WTC11 (cell line): Measurements from ENCODE around the gene CSK. TPM values are rescaled to one million over a fixed set of nuclear protein-coding genes. Genes with fewer than 3 reads are reported as not detected.

Source experiments
- ATAC-seq: fragments of 200-7000 bp; cut with Tn5 transposase; 2 replicates; pipeline ENCODE4 v1.10.0; 2021; ENCODE audit warnings: mild to moderate bottlenecking, moderate library complexity
- CTCF ChIA-PET: fragments of 300-600 bp; sonication (Branson Sonifier 250); formaldehyde crosslinking; loops from one replicate; lab custom pipeline; 2021; ENCODE audit warnings: antibody characterized with exemption; lab: Charles Lee
- POLR2A ChIA-PET: fragments of 350-600 bp; sonication (Branson Sonifier 250); formaldehyde crosslinking; loops from one replicate; lab custom pipeline; 2021; ENCODE audit warnings: antibody characterized with exemption; lab: Charles Lee
- DNase-seq: peaks from one replicate; pipeline ENCODE4 v3.0.0; 2021; ENCODE audit warnings: low spot score
- H3K27ac Mint-ChIP-seq: 2 replicates; pipeline ENCODE4 v1.8.0; 2021; ENCODE audit warnings: mixed read lengths
- H3K27me3 Mint-ChIP-seq: 2 replicates; pipeline ENCODE4 v1.8.0; 2021; ENCODE audit warnings: low read depth, mild to moderate bottlenecking, moderate library complexity, mixed read lengths
- H3K36me3 Mint-ChIP-seq: 2 replicates; pipeline ENCODE4 v1.8.0; 2021; ENCODE audit warnings: mixed read lengths
- H3K4me1 Mint-ChIP-seq: 2 replicates; pipeline ENCODE4 v1.8.0; 2022; ENCODE audit warnings: mixed read lengths
- H3K4me3 Mint-ChIP-seq: 2 replicates; pipeline ENCODE4 v1.8.0; 2021; ENCODE audit warnings: mild to moderate bottlenecking, moderate library complexity, mixed read lengths
- H3K9me3 Mint-ChIP-seq: 2 replicates; pipeline ENCODE4 v1.8.0; 2021; ENCODE audit warnings: mixed read lengths
- CREM ChIP-seq: sonication (generic); formaldehyde crosslinking; IDR thresholded peaks from 2 replicates; pipeline ENCODE4 v1.8.1; 2022; ENCODE audit warnings: mild to moderate bottlenecking, missing genetic modification reagents, moderate library complexity
- ETV6 ChIP-seq: sonication (generic); formaldehyde crosslinking; IDR thresholded peaks from 2 replicates; pipeline ENCODE4 v1.8.1; 2022; ENCODE audit warnings: mild to moderate bottlenecking, missing genetic modification reagents
- FOXP1 ChIP-seq: sonication (generic); formaldehyde crosslinking; IDR thresholded peaks from 2 replicates; pipeline ENCODE4 v1.8.0; 2022; ENCODE audit warnings: missing genetic modification reagents, mild to moderate bottlenecking, moderate library complexity, borderline replicate concordance
- GABPB1 ChIP-seq: sonication (generic); formaldehyde crosslinking; IDR thresholded peaks from 2 replicates; pipeline ENCODE4 v1.8.1; 2023; ENCODE audit warnings: mild to moderate bottlenecking, missing genetic modification reagents
- GTF2I ChIP-seq: fragments of 250-450 bp; sonication (Bioruptor Pico); conservative IDR thresholded peaks from 2 replicates; pipeline ENCODE4 v1.4.0; 2021; ENCODE audit warnings: mild to moderate bottlenecking
- IRF2 ChIP-seq: sonication (generic); formaldehyde crosslinking; IDR thresholded peaks from 2 replicates; pipeline ENCODE4 v1.8.0; 2022; ENCODE audit warnings: low read depth, missing genetic modification reagents, borderline replicate concordance
- KAT7 ChIP-seq: sonication (generic); formaldehyde crosslinking; IDR thresholded peaks from 2 replicates; pipeline ENCODE4 v1.8.1; 2023; ENCODE audit warnings: missing genetic modification reagents, mild to moderate bottlenecking, borderline replicate concordance
- MYBL2 ChIP-seq: sonication (generic); formaldehyde crosslinking; IDR thresholded peaks from 2 replicates; pipeline ENCODE4 v1.8.1; 2023; ENCODE audit warnings: mild to moderate bottlenecking, moderate library complexity, missing genetic modification reagents
- NFE2L1 ChIP-seq: sonication (generic); formaldehyde crosslinking; IDR thresholded peaks from 2 replicates; pipeline ENCODE4 v1.8.1; 2023; ENCODE audit warnings: missing genetic modification reagents
- NR1H2 ChIP-seq: sonication (generic); formaldehyde crosslinking; IDR thresholded peaks from 2 replicates; pipeline ENCODE4 v1.9.0; 2021; ENCODE audit warnings: mild to moderate bottlenecking, moderate library complexity, missing genetic modification reagents
- PRRX2 ChIP-seq: fragments of 250-450 bp; sonication (Bioruptor Pico); IDR thresholded peaks from 2 replicates; pipeline ENCODE4 v1.8.0; 2021; ENCODE audit warnings: mild to moderate bottlenecking
- SOX15 ChIP-seq: fragments of 250-450 bp; sonication (Bioruptor Pico); IDR thresholded peaks from 2 replicates; pipeline ENCODE4 v1.9.0; 2021; ENCODE audit warnings: mild to moderate bottlenecking
- STAT6 ChIP-seq: sonication (generic); formaldehyde crosslinking; conservative IDR thresholded peaks from 2 replicates; pipeline ENCODE4 v1.8.1; 2023; ENCODE audit warnings: mild to moderate bottlenecking, low read depth, missing genetic modification reagents, moderate library complexity
- ZNF232 ChIP-seq: sonication (generic); formaldehyde crosslinking; IDR thresholded peaks from 2 replicates; pipeline ENCODE4 v1.8.0; 2022; ENCODE audit warnings: mild to moderate bottlenecking, missing genetic modification reagents
- ZNF263 ChIP-seq: sonication (generic); formaldehyde crosslinking; IDR thresholded peaks from 2 replicates; pipeline ENCODE4 v1.8.1; 2022; ENCODE audit warnings: low read depth, mild to moderate bottlenecking, moderate library complexity, missing genetic modification reagents
- ZNF423 ChIP-seq: fragments of 250-450 bp; sonication (Bioruptor Pico); IDR thresholded peaks from 2 replicates; pipeline ENCODE4 v2.1.2; 2022; ENCODE audit warnings: mild to moderate bottlenecking, moderate library complexity
- total RNA-seq: library from RNA; stranded (reverse); gene quantifications from 3 replicates; pipeline ENCODE4 v1.2.3, GENCODE V29; 2021
- TF ChIP-seq, protein P1 (sequence below): sonication (generic); formaldehyde crosslinking; IDR thresholded peaks from 2 replicates; pipeline ENCODE4 v1.8.1; 2022; ENCODE audit warnings: mild to moderate bottlenecking, moderate library complexity, missing genetic modification reagents
- TF ChIP-seq, protein P2 (sequence below): sonication (generic); formaldehyde crosslinking; IDR thresholded peaks from 2 replicates; pipeline ENCODE4 v1.8.1; 2022; ENCODE audit warnings: missing genetic modification reagents, borderline replicate concordance
- TF ChIP-seq, protein P3 (sequence below): sonication (generic); formaldehyde crosslinking; IDR thresholded peaks from 2 replicates; pipeline ENCODE4 v1.8.1; 2022; ENCODE audit warnings: low read depth, mild to moderate bottlenecking, moderate library complexity, missing genetic modification reagents, borderline replicate concordance
- TF ChIP-seq, protein P4 (sequence below): sonication (generic); formaldehyde crosslinking; IDR thresholded peaks from 2 replicates; pipeline ENCODE4 v1.8.0; 2022; ENCODE audit warnings: mild to moderate bottlenecking, missing genetic modification reagents
- TF ChIP-seq, protein P5 (sequence below): fragments of 250-450 bp; sonication (Bioruptor Pico); IDR thresholded peaks from 2 replicates; pipeline ENCODE4 v1.8.0; 2021; ENCODE audit warnings: mild to moderate bottlenecking
- TF ChIP-seq, protein P6 (sequence below): sonication (generic); formaldehyde crosslinking; IDR thresholded peaks from 2 replicates; pipeline ENCODE4 v1.8.1; 2023; ENCODE audit warnings: mild to moderate bottlenecking, missing genetic modification reagents, moderate library complexity
- TF ChIP-seq, protein P7 (sequence below): fragments of 250-450 bp; sonication (Bioruptor Pico); IDR thresholded peaks from 2 replicates; pipeline ENCODE4 v1.9.0; 2021; ENCODE audit warnings: mild to moderate bottlenecking

Gene CSK
- total RNA-seq, 1 experiment from 2014 or later, result 55.1 TPM

DNA sequence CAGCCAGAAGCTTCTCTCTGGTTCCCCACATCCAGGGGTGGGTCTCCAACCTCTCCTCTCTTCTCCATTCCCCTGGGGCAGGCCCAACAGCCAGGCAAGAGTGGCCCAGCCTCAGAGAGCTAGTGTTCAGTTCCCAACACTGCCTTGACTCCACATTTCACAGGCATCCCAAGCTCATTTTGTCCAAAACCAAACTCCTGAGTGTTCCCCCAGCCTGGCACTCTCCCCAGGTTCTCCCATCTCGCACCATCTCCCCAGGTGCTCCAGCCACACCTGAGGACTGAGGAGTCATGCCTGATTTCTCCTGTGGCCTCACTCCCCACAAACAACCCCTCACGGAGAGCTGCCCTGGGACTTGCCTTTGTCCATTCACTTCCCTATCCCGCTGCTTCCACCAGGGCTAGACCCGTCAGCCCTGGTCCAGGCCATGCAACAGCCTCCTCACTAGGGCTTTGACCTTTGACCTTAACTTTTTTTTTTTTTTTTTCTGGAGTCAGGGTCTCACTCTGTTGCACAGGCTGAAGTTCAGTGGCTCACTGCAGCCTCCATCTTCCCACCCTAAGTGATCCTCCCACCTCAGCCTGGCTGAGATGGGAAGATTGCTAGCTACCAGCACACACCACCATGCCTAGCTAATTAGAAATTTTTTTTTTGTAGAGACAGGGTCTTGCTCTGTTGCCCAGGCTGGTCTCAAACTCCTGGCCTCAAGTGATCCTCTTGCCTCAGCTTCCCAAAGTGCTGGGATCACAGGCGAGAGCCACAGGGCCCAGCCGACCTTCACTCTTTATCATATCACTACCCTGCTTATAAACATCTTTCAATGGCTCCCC, 3.9 kb upstream of the CSK start:
- ATAC-seq (no peak), DNase-seq (no peak)
- H3K4me1 Mint-ChIP-seq, result peaks cover 49% of the 10 kb centered on the region
- TF ChIP-seq, protein P1, sequence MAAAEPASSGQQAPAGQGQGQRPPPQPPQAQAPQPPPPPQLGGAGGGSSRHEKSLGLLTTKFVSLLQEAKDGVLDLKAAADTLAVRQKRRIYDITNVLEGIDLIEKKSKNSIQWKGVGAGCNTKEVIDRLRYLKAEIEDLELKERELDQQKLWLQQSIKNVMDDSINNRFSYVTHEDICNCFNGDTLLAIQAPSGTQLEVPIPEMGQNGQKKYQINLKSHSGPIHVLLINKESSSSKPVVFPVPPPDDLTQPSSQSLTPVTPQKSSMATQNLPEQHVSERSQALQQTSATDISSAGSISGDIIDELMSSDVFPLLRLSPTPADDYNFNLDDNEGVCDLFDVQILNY (CRISPR knock-in tag), result no peak
- no peak for TF ChIP-seq ZNF423 (CRISPR knock-in tag)
- TF ChIP-seq, protein P2, sequence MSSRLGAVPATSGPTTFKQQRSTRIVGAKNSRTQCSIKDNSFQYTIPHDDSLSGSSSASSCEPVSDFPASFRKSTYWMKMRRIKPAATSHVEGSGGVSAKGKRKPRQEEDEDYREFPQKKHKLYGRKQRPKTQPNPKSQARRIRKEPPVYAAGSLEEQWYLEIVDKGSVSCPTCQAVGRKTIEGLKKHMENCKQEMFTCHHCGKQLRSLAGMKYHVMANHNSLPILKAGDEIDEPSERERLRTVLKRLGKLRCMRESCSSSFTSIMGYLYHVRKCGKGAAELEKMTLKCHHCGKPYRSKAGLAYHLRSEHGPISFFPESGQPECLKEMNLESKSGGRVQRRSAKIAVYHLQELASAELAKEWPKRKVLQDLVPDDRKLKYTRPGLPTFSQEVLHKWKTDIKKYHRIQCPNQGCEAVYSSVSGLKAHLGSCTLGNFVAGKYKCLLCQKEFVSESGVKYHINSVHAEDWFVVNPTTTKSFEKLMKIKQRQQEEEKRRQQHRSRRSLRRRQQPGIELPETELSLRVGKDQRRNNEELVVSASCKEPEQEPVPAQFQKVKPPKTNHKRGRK (CRISPR knock-in tag), result no peak
- no peak for TF ChIP-seq ZNF232 (CRISPR knock-in tag)
- TF ChIP-seq IRF2 (CRISPR knock-in tag), result no peak
- TF ChIP-seq, protein P3, sequence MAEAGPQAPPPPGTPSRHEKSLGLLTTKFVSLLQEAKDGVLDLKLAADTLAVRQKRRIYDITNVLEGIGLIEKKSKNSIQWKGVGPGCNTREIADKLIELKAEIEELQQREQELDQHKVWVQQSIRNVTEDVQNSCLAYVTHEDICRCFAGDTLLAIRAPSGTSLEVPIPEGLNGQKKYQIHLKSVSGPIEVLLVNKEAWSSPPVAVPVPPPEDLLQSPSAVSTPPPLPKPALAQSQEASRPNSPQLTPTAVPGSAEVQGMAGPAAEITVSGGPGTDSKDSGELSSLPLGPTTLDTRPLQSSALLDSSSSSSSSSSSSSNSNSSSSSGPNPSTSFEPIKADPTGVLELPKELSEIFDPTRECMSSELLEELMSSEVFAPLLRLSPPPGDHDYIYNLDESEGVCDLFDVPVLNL (CRISPR knock-in tag), result no peak
- TF ChIP-seq, protein P4, sequence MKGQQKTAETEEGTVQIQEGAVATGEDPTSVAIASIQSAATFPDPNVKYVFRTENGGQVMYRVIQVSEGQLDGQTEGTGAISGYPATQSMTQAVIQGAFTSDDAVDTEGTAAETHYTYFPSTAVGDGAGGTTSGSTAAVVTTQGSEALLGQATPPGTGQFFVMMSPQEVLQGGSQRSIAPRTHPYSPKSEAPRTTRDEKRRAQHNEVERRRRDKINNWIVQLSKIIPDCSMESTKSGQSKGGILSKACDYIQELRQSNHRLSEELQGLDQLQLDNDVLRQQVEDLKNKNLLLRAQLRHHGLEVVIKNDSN (CRISPR knock-in tag), result no peak
- TF ChIP-seq GABPB1, result no peak
- TF ChIP-seq SOX15 (CRISPR knock-in tag), result no peak
- TF ChIP-seq KAT7, result no peak
- no peak for TF ChIP-seq NFE2L1 (CRISPR knock-in tag)
- no peak for TF ChIP-seq PRRX2
- no peak for TF ChIP-seq GTF2I (CRISPR knock-in tag)
- TF ChIP-seq, protein P5, sequence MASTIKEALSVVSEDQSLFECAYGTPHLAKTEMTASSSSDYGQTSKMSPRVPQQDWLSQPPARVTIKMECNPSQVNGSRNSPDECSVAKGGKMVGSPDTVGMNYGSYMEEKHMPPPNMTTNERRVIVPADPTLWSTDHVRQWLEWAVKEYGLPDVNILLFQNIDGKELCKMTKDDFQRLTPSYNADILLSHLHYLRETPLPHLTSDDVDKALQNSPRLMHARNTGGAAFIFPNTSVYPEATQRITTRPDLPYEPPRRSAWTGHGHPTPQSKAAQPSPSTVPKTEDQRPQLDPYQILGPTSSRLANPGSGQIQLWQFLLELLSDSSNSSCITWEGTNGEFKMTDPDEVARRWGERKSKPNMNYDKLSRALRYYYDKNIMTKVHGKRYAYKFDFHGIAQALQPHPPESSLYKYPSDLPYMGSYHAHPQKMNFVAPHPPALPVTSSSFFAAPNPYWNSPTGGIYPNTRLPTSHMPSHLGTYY (CRISPR knock-in tag), result no peak
- TF ChIP-seq, protein P6, sequence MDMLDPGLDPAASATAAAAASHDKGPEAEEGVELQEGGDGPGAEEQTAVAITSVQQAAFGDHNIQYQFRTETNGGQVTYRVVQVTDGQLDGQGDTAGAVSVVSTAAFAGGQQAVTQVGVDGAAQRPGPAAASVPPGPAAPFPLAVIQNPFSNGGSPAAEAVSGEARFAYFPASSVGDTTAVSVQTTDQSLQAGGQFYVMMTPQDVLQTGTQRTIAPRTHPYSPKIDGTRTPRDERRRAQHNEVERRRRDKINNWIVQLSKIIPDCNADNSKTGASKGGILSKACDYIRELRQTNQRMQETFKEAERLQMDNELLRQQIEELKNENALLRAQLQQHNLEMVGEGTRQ (CRISPR knock-in tag), result no peak
- TF ChIP-seq ZNF263 (CRISPR knock-in tag), result no peak
- no peak for TF ChIP-seq ETV6 (CRISPR knock-in tag)
- no peak for TF ChIP-seq NR1H2
- ChIA-PET CTCF (interaction anchor here (0.7 to 14.8 kb wide), 14 partner anchors 4 to 172 kb away, joined by 3 to 360 read pairs (median 6); partner anchors contain the start of genes CPLX3, CSK and SCAMP2), POLR2A (interaction anchor here (0.7 to 1.5 kb wide), 3 partner anchors 10 to 773 kb away, joined by 4 to 9 read pairs (median 4); no protein-coding TSS in a partner anchor)
- no peak overlapping the region for H3K27ac Mint-ChIP-seq
- H3K36me3 Mint-ChIP-seq, result no peaks in the 10 kb centered on the region
- no peaks in the 10 kb centered on the region for H3K9me3 Mint-ChIP-seq
- peaks cover 27% of the 10 kb centered on the region for H3K27me3 Mint-ChIP-seq
- H3K4me3 Mint-ChIP-seq, result no peak overlapping the region

DNA sequence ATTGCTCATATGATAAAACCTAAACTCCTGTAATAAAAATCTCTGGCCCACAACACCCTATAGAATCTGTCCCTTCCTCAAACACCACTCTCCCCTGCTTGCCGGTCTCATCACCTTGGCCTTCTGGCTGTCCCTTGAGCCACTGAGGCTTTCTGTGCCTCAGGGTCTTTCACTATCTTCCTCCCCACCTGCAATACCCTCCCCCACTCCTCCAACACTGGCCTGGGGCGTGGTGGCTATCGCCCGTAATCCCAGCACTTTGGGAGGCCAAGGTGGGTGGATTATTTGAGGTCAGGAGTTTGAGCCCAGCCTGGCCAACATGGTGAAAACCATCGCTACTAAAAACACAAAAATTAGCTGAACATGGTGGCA, 3.3 kb upstream of the CSK start:
- POLR2A ChIA-PET, result interaction anchor here (0.7 kb wide), 1 partner anchor 774 kb away, joined by 9 read pairs; no protein-coding TSS in a partner anchor
- DNase-seq (no peak), ATAC-seq (no peak)
- no peak overlapping the region for H3K27ac Mint-ChIP-seq
- H3K4me1 Mint-ChIP-seq, result peaks cover 49% of the 10 kb centered on the region
- no peaks in the 10 kb centered on the region for H3K9me3 Mint-ChIP-seq
- H3K27me3 Mint-ChIP-seq, result peaks cover 26% of the 10 kb centered on the region
- CTCF ChIA-PET, result interaction anchor here (1.4 to 14.8 kb wide), 5 partner anchors 5 to 157 kb away, joined by 6 to 360 read pairs (median 19); partner anchors contain the start of gene CSK
- H3K36me3 Mint-ChIP-seq, result no peaks in the 10 kb centered on the region
- H3K4me3 Mint-ChIP-seq, result no peak overlapping the region
- TF ChIP-seq STAT6 (CRISPR knock-in tag) (no peak), MYBL2 (CRISPR knock-in tag) (no peak), GTF2I (CRISPR knock-in tag) (no peak), FOXP1 (CRISPR knock-in tag) (no peak), CREM (CRISPR knock-in tag) (no peak)
- TF ChIP-seq, protein P7, sequence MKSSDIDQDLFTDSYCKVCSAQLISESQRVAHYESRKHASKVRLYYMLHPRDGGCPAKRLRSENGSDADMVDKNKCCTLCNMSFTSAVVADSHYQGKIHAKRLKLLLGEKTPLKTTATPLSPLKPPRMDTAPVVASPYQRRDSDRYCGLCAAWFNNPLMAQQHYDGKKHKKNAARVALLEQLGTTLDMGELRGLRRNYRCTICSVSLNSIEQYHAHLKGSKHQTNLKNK (CRISPR knock-in tag), result no peak
